ENCODE results near the gene HK3.

Gene HK3

DNA sequence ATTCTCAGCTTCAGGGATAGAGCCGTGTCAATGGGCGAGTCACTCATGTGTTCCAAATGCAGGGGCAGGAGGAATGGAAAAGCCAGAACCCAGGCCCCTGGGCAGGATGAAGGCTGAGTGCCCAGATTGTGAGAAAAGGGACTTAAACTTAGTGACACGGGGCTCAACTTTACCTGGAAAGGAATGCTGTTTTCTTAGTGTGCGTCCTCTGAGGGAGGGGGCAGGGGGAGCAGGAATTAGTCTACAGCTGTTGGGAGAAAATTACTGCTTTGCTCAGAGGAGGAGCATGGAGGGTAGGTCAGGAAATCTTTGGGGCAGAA is 14.6 kb downstream of the HK3 start:
- no peak overlapping the region for H3K9ac ChIP-seq (ENCODE audit: low read length)
- H3K4me2 ChIP-seq (ENCODE audit: low read depth, low read length): no peak overlapping the region
- no peaks in the 10 kb centered on the region for H4K20me1 ChIP-seq (ENCODE audit: insufficient read depth, low read length)
- TF ChIP-seq CTCF (IDR thresholded peaks at IDR 0.05; ENCODE audit: low read length) (no peak), EZH2 (optimal IDR thresholded peaks at IDR 0.05; ENCODE audit: low read depth, low read length) (no peak), EZH2phosphoT487 (IDR thresholded peaks at IDR 0.05; ENCODE audit: low read length) (no peak)
- H3K27me3 ChIP-seq (replicated peaks; ENCODE audit: insufficient read depth, low read length): peaks cover 78% of the 10 kb centered on the region
- no peaks in the 10 kb centered on the region for H3K36me3 ChIP-seq (replicated peaks; ENCODE audit: insufficient read depth, low read length)
- DNase-seq: no peak
- no peak overlapping the region for H2AFZ ChIP-seq (ENCODE audit: low read length)
- no peak overlapping the region for H3K4me3 ChIP-seq (ENCODE audit: low read length)
- no peaks in the 10 kb centered on the region for H3K79me2 ChIP-seq (ENCODE audit: low read length)
- no peaks in the 10 kb centered on the region for H3K9me3 ChIP-seq (replicated peaks; ENCODE audit: insufficient read depth, low read length)
- H3K27ac ChIP-seq (ENCODE audit: low read length): no peak overlapping the region
- H3K9me2 ChIP-seq (replicated peaks; ENCODE audit: insufficient read depth, low read length): no peaks in the 10 kb centered on the region
- H3K4me1 ChIP-seq (ENCODE audit: low read length): no peaks in the 10 kb centered on the region
- H3F3A ChIP-seq (ENCODE audit: insufficient read depth, low read length): no peaks in the 10 kb centered on the region

DNA sequence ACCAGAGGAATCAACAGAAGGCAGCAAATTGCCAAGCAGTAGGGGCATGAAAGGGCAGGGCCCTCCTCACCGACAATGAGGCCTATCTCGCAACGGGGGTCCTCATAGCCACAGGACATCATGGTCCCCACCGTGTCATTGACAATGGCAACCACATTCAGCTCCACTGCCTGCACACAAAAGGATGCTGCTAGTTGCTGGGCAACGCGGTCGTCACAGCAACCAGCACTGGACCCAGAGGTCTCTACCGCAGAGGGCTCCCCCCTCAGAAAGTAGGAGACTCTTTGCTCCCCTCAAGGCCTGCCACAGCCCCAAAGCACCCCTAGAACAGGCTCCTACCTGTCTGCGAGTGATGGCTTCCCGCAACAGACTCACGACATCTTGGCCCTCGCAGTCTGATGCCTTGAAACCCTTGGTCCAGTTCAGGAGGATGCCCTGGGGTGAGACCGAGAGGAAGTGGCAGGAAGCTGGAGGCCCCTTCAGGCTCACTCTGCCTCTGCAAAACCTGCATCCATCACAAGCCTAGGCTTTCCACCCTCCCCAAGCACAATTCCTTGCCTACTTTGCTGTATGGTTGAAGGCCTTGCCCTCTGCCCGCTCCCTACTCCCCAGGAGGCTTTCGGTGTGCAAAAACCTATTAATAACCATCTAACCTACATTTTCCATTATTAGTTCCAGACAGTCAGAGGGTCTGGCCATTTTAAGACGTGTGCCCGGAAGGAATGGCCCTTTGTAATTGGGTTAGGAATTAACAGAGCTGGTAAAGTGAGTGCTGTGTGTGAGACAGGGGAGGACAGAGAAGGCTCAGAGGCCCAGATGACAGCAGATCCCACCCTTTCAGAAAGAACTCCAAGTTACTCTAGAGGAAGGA is 15.2 kb downstream of the HK3 start:
- no peak overlapping the region for H3K4me2 ChIP-seq (ENCODE audit: low read depth, low read length)
- no peaks in the 10 kb centered on the region for H3K36me3 ChIP-seq (replicated peaks; ENCODE audit: insufficient read depth, low read length)
- TF ChIP-seq EZH2 (optimal IDR thresholded peaks at IDR 0.05; ENCODE audit: low read depth, low read length) (no peak), EZH2phosphoT487 (IDR thresholded peaks at IDR 0.05; ENCODE audit: low read length) (no peak), CTCF (IDR thresholded peaks at IDR 0.05; ENCODE audit: low read length) (no peak)
- no peaks in the 10 kb centered on the region for H3K9me3 ChIP-seq (replicated peaks; ENCODE audit: insufficient read depth, low read length)
- peaks cover 78% of the 10 kb centered on the region for H3K27me3 ChIP-seq (replicated peaks; ENCODE audit: insufficient read depth, low read length)
- H2AFZ ChIP-seq (ENCODE audit: low read length): no peak overlapping the region
- no peaks in the 10 kb centered on the region for H4K20me1 ChIP-seq (ENCODE audit: insufficient read depth, low read length)
- no peak overlapping the region for H3K27ac ChIP-seq (ENCODE audit: low read length)
- H3K4me3 ChIP-seq (ENCODE audit: low read length): no peak overlapping the region
- H3F3A ChIP-seq (ENCODE audit: insufficient read depth, low read length): no peaks in the 10 kb centered on the region
- no peaks in the 10 kb centered on the region for H3K9me2 ChIP-seq (replicated peaks; ENCODE audit: insufficient read depth, low read length)
- no peaks in the 10 kb centered on the region for H3K4me1 ChIP-seq (ENCODE audit: low read length)
- no peak for DNase-seq
- no peaks in the 10 kb centered on the region for H3K79me2 ChIP-seq (ENCODE audit: low read length)
- H3K9ac ChIP-seq (ENCODE audit: low read length): no peak overlapping the region

GRCh38 chr5:176882567-176882903 is 16.6 kb downstream of the HK3 start:
- H2AFZ ChIP-seq (ENCODE audit: low read length): no peak overlapping the region
- H3K9me3 ChIP-seq (replicated peaks; ENCODE audit: insufficient read depth, low read length): no peaks in the 10 kb centered on the region
- DNase-seq: no peak

More at GRCh38 chr5:176882567-176882903, 16.6 kb downstream of the HK3 start:
- no peaks in the 10 kb centered on the region for H3K36me3 ChIP-seq (replicated peaks; ENCODE audit: insufficient read depth, low read length)
- H3K4me1 ChIP-seq (ENCODE audit: low read length): no peaks in the 10 kb centered on the region
- no peak overlapping the region for H3K4me2 ChIP-seq (ENCODE audit: low read depth, low read length)
- no peaks in the 10 kb centered on the region for H4K20me1 ChIP-seq (ENCODE audit: insufficient read depth, low read length)
- no peak overlapping the region for H3K27ac ChIP-seq (ENCODE audit: low read length)
- TF ChIP-seq EZH2 (optimal IDR thresholded peaks at IDR 0.05; ENCODE audit: low read depth, low read length) (no peak), EZH2phosphoT487 (IDR thresholded peaks at IDR 0.05; ENCODE audit: low read length) (no peak), CTCF (IDR thresholded peaks at IDR 0.05; ENCODE audit: low read length) (no peak)
- no peaks in the 10 kb centered on the region for H3K79me2 ChIP-seq (ENCODE audit: low read length)
- H3K9ac ChIP-seq (ENCODE audit: low read length): no peak overlapping the region
- no peak overlapping the region for H3K4me3 ChIP-seq (ENCODE audit: low read length)
- H3K27me3 ChIP-seq (replicated peaks; ENCODE audit: insufficient read depth, low read length): peaks cover 79% of the 10 kb centered on the region
- H3K9me2 ChIP-seq (replicated peaks; ENCODE audit: insufficient read depth, low read length): no peaks in the 10 kb centered on the region
- H3F3A ChIP-seq (ENCODE audit: insufficient read depth, low read length): no peaks in the 10 kb centered on the region

Data from MM.1S (cell line).